ENCODE measurements around the gene CYP27B1.

The CYP27B1 gene

DNA sequence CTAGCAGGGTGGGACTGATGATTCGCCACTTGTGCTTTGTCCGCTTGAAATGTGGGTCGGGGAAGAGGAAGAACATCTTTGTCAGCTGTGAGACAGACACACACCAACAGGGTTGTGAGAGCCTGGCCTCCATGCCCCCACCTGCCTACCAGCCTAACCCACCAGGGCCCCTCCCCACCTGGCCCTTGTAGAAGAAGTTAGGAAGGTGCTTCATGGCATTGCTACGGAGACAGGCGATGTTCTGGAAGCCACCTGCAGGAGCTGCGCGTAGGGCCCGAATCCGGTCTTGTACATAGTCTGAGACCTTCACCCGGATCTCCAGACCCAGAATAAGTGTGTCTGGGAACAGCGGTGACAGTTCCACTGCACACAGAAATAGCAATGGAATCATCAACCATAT is 2.7 kb upstream of the CYP27B1 start:
- no peak for FAIRE-seq
- no peak for DNase-seq (ENCODE audit: extremely low spot score, insufficient read length, low read depth)

DNA sequence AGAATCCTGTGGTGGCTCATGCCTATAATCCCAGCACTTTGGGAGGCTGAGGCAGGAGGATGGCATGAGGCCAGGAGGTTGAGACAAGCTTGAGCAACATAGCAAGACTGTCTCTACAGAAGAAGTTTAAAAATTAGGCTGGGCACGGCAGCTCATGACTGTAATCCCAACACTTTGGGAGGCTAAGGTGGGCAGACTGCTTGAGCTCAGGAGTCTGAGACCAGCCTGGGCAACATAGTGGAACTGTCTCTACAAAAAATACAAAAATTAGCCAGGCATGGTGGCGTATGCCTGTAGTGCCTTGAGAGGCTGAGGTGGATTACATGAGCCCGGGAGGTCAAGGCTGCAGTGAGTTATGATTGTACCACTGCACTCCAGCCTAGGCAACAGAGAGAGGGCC is 998 bp upstream of the CYP27B1 start:
- DNase-seq (ENCODE audit: extremely low spot score, insufficient read length, low read depth) (no peak), FAIRE-seq (no peak)

DNA sequence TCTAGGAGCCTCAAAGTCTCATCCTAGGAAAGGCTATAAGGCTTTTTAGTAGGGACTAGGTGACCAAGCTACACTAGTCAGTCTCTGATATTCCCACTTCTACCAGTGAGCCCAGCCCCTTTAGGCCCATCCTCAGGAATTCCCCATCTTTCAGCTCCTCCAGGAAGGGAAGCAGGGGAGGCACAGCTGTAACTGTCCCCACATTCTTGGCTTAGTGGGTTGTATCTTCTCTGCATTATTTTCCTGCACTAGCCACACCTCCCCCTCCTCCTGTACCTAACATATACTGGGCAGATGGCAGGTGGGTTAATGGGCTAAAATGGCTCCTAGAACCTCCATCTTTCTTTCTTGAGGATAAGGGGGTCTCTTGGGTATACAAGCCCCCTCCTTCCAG is 424 bp upstream of the CYP27B1 start:
- FAIRE-seq (no peak), DNase-seq (ENCODE audit: extremely low spot score, insufficient read length, low read depth) (no peak)

DNA sequence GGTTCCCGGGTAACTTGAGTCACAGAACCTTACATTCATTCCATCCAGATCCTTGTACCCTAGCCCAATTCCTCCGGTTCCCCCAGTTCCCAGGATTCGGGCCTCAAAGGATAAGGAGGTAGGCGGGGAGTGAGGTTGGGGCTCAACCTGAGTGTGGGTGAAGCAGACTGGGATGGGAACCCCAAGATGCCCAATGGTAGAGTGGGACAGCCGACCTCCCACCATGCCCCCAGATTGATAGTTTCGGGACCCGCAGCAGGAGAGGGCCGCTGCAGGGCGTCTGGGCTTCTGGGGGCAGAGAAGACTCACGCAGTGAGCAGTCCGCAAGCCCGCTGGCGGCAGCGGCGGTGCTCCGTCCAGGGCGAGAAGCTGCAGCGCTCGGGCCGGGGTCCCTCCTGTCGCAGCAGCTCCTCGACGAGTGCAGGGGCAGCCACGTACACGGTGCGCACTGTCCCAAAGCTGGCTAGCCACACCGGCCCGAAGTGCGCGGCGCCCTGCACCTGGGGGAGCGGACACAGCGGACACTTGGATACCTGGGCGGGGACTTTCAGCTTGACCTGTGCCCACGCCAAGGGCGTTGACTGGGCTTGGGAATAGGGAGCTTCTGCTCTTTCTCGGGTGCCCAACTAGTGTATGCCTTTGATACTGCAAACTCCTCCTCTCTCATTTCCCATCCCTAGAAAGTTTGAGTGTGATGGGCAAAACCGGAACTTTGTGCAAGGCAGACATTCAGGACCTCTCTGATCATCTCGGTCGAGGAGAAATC is 997 bp downstream of the CYP27B1 start:
- DNase-seq (ENCODE audit: extremely low spot score, insufficient read length, low read depth): no peak
- FAIRE-seq: no peak

- FAIRE-seq (no peak), DNase-seq (ENCODE audit: extremely low spot score, insufficient read length, low read depth) (no peak)
Observed at GRCh38 chr12:57765003-57765697, 1.7 kb downstream of the CYP27B1 start.

DNA sequence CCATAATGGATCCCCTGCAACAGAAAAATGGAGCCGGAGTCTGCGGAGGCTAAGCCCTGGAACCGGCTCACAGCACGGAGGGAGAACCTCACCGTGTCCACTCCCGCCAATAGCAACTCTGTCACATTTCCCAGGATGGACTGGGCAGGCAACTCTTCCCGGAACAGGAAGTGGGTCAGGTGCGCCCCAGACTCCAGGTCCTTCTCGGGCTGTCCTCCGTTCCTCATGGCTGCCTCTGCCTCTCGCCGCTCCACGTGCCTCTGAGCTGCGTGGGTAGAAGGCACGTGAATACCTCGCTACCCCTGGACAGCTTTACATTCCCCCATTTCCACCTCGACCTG is 2.2 kb downstream of the CYP27B1 start:
- no peak for DNase-seq (ENCODE audit: extremely low spot score, insufficient read length, low read depth)
- FAIRE-seq: no peak

GRCh38 chr12:57763881-57764661 is 2.8 kb downstream of the CYP27B1 start:
- FAIRE-seq (no peak), DNase-seq (ENCODE audit: extremely low spot score, insufficient read length, low read depth) (no peak)

- DNase-seq (ENCODE audit: extremely low spot score, insufficient read length, low read depth) (no peak), FAIRE-seq (no peak)
Observed at GRCh38 chr12:57762463-57762862, 4.4 kb downstream of the CYP27B1 start.

- DNase-seq (ENCODE audit: extremely low spot score, insufficient read length, low read depth) (no peak), FAIRE-seq (no peak)
Observed at GRCh38 chr12:57761391-57761998, 5.4 kb downstream of the CYP27B1 start.

DNA sequence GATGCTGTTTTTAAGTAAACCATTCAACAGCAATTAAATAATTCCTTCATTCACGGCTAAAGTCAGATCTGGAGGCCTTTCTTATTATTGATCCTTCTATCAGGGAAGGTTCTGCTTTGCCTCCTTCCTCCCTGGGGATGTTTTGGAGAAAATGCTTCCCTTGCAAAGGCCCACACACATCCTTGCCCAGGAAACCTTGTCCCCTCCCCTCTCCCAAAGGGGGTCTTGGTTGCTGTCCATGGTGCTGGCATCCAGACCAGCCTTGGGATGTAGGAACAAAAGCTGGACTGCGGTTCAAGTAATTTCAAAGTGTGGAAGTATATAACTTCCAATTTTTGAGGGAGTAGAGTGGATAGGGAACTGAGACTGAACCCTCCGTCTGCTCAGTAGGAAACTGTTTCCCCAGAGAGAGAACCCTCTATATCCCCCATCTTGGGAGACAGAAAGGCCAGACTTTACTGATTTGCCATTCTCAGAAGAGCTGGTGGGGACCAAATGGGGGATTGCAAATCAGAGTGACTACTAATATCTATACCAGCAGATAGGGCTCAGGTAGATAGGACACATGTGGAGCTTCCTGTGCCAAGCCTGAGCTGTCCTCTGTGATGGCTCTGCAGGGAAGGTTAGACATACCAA is 6.4 kb downstream of the CYP27B1 start:
- no peak for FAIRE-seq
- DNase-seq (ENCODE audit: extremely low spot score, insufficient read length, low read depth): no peak

DNA sequence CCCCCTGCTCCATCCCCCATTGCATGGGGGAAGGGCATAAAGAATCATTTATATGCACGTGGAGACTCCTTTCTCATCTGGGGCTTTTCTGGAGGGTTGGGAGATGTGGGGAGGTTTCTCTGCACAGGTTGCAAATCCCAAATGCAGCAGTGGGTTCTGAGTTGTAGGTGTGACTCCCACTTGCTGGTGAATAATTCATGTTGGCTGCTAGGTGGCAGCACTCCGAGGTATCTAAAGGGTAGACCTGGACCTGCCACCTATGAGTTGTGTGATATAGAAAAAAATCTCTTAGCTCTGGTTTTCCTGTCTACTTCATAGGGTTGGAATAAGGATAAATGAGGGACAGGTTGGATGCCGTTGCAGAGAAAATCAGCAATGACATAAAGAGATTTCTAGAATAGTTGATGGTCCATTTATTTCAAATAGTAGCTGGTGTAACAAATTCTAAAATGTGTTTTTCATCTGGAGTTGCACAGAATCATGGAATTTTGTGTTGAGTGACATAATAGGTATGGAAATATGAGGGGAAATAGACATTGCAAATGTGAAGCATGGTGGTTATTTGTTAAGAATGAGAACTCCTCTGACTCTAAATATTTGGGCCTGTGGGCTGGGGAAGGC is 7.4 kb downstream of the CYP27B1 start:
- FAIRE-seq (peak; percentile 45), DNase-seq (ENCODE audit: extremely low spot score, insufficient read length, low read depth) (no peak)

- DNase-seq (ENCODE audit: extremely low spot score, insufficient read length, low read depth) (no peak), FAIRE-seq (no peak)
Observed at GRCh38 chr12:57758552-57759359, 8.1 kb downstream of the CYP27B1 start.

DNA sequence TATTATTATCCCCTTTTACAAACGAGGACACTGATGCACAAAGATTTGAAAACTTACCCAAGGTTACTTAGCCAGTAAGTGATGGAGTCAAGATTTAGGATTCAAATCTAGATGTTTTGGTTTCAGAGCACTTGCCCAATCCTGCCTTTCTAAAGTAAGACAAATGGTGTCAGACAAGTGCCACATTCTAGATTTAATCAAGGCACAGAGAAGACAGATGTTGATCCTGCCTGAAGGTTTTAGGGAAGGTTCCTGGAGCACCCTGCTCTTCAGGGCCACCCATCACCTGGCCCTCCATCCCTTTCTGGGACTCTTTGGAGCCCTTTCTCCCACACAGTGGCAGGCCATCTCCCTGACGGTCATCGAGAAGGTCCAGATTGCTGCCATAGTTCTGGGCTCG is 9.1 kb downstream of the CYP27B1 start:
- no peak for DNase-seq (ENCODE audit: extremely low spot score, insufficient read length, low read depth)
- no peak for FAIRE-seq

DNA sequence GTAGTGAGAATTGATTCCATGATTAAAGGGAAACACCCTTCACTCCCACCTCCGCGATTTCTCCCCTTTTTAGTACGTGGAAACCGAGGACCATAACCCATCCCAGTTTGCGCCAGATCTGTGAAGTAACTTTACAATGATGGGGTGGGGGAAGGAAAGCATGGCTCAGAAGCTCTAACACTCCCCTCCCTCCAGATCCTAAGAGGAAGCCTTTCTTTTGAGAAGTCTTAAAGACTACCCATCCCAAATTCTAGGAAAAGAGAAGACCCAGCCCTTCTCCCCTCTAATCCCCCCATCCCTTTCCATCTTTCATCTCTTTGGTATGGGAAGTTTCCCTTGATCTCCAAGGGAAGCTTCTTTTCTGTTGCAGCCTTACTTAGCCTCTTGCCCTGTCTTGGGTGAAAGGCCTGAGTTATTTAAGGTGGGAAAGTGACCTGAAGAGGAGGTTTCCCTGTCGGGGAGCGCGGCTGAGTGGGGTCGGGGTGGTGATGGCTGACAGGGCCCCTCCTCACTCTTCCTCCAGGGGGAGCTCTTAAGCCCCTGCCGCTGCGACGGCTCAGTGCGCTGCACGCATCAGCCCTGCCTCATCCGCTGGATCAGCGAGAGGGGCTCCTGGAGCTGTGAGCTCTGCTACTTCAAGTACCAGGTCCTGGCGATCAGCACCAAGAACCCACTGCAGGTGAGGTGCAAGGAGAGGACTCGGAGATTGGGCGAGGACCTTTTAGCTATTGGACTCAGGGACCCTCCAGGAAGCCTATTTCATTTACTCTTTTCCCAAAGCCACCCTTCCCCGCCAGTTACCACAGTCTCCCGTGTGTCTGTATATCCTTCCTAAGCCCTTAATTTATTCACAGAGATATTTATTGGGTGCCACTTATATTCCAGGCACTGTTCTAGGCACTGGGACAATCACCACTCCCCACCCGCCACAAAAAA is 10.2 kb downstream of the CYP27B1 start:
- DNase-seq (ENCODE audit: extremely low spot score, insufficient read length, low read depth) (peak; percentile 54), FAIRE-seq (peak; percentile 66)

DNA sequence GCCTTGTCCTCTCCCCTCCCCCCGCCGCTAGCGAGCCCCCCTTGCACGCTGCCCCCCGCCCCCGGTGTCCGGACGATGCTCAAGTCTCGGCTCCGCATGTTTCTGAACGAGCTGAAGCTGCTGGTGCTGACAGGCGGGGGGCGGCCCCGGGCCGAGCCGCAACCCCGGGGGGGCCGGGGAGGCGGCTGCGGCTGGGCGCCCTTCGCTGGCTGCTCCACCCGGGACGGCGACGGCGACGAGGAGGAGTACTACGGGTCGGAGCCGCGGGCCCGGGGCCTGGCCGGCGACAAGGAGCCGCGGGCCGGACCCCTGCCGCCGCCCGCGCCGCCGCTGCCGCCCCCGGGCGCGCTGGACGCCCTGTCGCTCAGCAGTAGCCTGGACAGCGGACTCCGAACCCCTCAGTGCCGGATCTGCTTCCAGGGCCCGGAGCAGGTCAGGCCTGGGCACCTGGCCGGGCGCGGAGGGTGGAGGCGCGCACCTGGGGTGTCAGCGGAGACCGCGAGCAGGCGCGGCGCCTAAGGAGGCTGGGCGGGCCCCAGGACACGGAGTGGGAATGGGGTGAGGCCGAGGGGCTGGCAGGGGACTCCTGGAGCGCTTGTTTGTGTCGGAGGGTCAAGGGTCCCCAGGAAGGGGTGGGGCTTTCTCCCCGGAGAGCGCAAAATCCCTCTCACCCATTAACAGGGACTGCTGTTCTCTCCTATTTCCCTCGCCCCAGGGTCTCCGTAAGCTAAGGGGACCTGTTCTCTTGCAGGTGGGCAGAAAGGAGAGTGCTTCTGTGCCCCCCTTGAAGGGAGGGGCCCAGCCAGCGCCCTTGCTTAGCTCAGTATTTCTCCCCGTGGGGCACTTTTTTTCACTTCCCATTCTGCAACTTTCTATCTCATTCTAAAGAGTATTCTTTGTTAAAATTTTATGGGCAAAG is 11.2 kb downstream of the CYP27B1 start:
- FAIRE-seq (peak; percentile 18), DNase-seq (ENCODE audit: extremely low spot score, insufficient read length, low read depth) (no peak)

GRCh38 chr12:57755194-57755453 is 11.8 kb downstream of the CYP27B1 start:
- FAIRE-seq: no peak

More at GRCh38 chr12:57755194-57755453, 11.8 kb downstream of the CYP27B1 start:
- no peak for DNase-seq (ENCODE audit: extremely low spot score, insufficient read length, low read depth)

Data from GM18507 (cell line).